Upper lobe of right lung (tissue), 1 donor: ENCODE data around the gene OR2B3. TPM values are rescaled to one million over a fixed set of nuclear protein-coding genes. Genes with fewer than 3 reads are reported as not detected.

Experiments
- ATAC-seq: fragments of 200-7000 bp; cut with Tn5 transposase; one replicate; pipeline ENCODE4 v1.9.1; 2020; ENCODE audit warnings: mild to moderate bottlenecking, moderate library complexity
- DNase-seq: peaks from one replicate; pipeline ENCODE4 v3.0.0-alpha.2; 2020
- H3K27ac ChIP-seq: fragments of 200-600 bp; one replicate; pipeline ENCODE4 v1.8.0; 2022
- H3K27me3 ChIP-seq: fragments of 200-600 bp; one replicate; pipeline ENCODE4 v1.8.0; 2022; ENCODE audit warnings: mild to moderate bottlenecking
- H3K36me3 ChIP-seq: fragments of 200-600 bp; one replicate; pipeline ENCODE4 v1.8.0; 2022
- H3K4me1 ChIP-seq: fragments of 200-600 bp; one replicate; pipeline ENCODE4 v1.8.0; 2022
- H3K4me3 ChIP-seq: fragments of 200-600 bp; one replicate; pipeline ENCODE4 v1.8.0; 2022; ENCODE audit warnings: mild to moderate bottlenecking
- H3K9me3 ChIP-seq: fragments of 200-600 bp; one replicate; pipeline ENCODE4 v1.8.0; 2022
- CTCF ChIP-seq: fragments of 200-600 bp; IDR thresholded peaks from one replicate; pipeline ENCODE4 v1.8.0; 2022; ENCODE audit warnings: antibody characterized with exemption
- intact Hi-C: fragments of 100-400 bp; cut with DNase I; formaldehyde crosslinking; loops from one replicate; pipeline ENCODE4 v1.11.0; 2022
- total RNA-seq: library from RNA; stranded (reverse); fragmentation: NEBNext Ultra II Directional; extraction: Animal tissue kit (Norgen Biotek cat#: 25700); gene quantifications from one replicate; pipeline ENCODE4 v1.2.1, GENCODE V29; 2021
- donor health status: DM: no; HTN: yes; CAD: no; lungs with severe emphysema.

OR2B3 gene
- total RNA-seq, 1 donor from 2014 or later: not detected

GRCh38 chr6:29107758-29108157 is 20.6 kb upstream of the OR2B3 start, which contains the start of gene OR2J3:
TSS of gene OR2J3 (plus strand) at chr6:29108058. CDS start at chr6:29111891, 3,833 bp downstream.
- DNase-seq (no peak), ATAC-seq (no peak)
- TF ChIP-seq CTCF: no peak
- Histone ChIP-seq H3K27ac (no peak within 1 kb of the TSS), H3K36me3 (no peaks in the 10 kb centered on the region), H3K27me3 (no peaks in the 10 kb centered on the region), H3K4me1 (no peaks in the 10 kb centered on the region), H3K9me3 (no peaks in the 10 kb centered on the region), H3K4me3 (no peak within 1 kb of the TSS)
- intact Hi-C loops: no loop called here

GRCh38 chr6:29099190-29099589 is 12.1 kb upstream of the OR2B3 start, which contains the start of gene OR2J1:
TSS of gene OR2J1 (plus strand) at chr6:29099490. CDS start at chr6:29100943, 1,453 bp downstream.
- TF ChIP-seq CTCF: no peak
- intact Hi-C loops: no loop called here

GRCh38 chr6:29097803-29098202 is 10.7 kb upstream of the OR2B3 start:
- no peak for TF ChIP-seq CTCF
- Histone ChIP-seq H3K27ac (no peak overlapping the region), H3K9me3 (no peaks in the 10 kb centered on the region), H3K27me3 (no peaks in the 10 kb centered on the region), H3K4me3 (no peak overlapping the region), H3K36me3 (no peaks in the 10 kb centered on the region), H3K4me1 (no peaks in the 10 kb centered on the region)
- intact Hi-C loops: no loop called here
- ATAC-seq: no peak
- DNase-seq: no peak

More at GRCh38 chr6:29099190-29099589, 12.1 kb upstream of the OR2B3 start, which contains the start of gene OR2J1:
- Histone ChIP-seq H3K4me1 (no peaks in the 10 kb centered on the region), H3K27me3 (no peaks in the 10 kb centered on the region), H3K4me3 (no peak within 1 kb of the TSS), H3K9me3 (no peaks in the 10 kb centered on the region), H3K27ac (no peak within 1 kb of the TSS), H3K36me3 (no peaks in the 10 kb centered on the region)
- no peak for ATAC-seq
- DNase-seq: no peak

GRCh38 chr6:29092957-29093356 is 5.8 kb upstream of the OR2B3 start:
- no peak for ATAC-seq
- no peak for TF ChIP-seq CTCF
- Histone ChIP-seq H3K4me1 (no peaks in the 10 kb centered on the region), H3K9me3 (no peaks in the 10 kb centered on the region), H3K36me3 (no peaks in the 10 kb centered on the region), H3K4me3 (no peak overlapping the region), H3K27ac (no peak overlapping the region), H3K27me3 (no peaks in the 10 kb centered on the region)
- DNase-seq: no peak
- intact Hi-C loops: no loop called here

- no peak for DNase-seq
- no peak overlapping the region for H3K4me3 ChIP-seq
- intact Hi-C loops: no loop called here
- no peaks in the 10 kb centered on the region for H3K27me3 ChIP-seq
- no peak overlapping the region for H3K27ac ChIP-seq
- H3K9me3 ChIP-seq: no peaks in the 10 kb centered on the region
- TF ChIP-seq CTCF: no peak
- no peaks in the 10 kb centered on the region for H3K36me3 ChIP-seq
- no peak for ATAC-seq
- no peaks in the 10 kb centered on the region for H3K4me1 ChIP-seq
Observed at GRCh38 chr6:29082457-29082856, 4.7 kb downstream of the OR2B3 start.

GRCh38 chr6:29081312-29081711 is 5.8 kb downstream of the OR2B3 start:
- intact Hi-C loops: no loop called here
- Histone ChIP-seq H3K27ac (no peak overlapping the region), H3K36me3 (no peaks in the 10 kb centered on the region), H3K4me3 (no peak overlapping the region), H3K4me1 (no peaks in the 10 kb centered on the region), H3K9me3 (no peaks in the 10 kb centered on the region), H3K27me3 (no peaks in the 10 kb centered on the region)
- no peak for TF ChIP-seq CTCF
- no peak for DNase-seq
- ATAC-seq: no peak
